Subcutaneous abdominal adipose tissue (tissue), 5 donors: ENCODE measurements around the gene RTN4R.

Experiments
- H3K27ac ChIP-seq: one replicate; pipeline ENCODE4 v1.7.0; 2013; ENCODE audit warnings: low read depth, mild to moderate bottlenecking, inconsistent platforms, low read length, moderate library complexity
- H3K27me3 ChIP-seq, 5 donors: one replicate each; pipeline ENCODE4 v1.7.0; 2013; ENCODE audit warnings: low read length in 5 of 5, inconsistent platforms in 1 of 5; ENCODE audit not compliant: control insufficient read depth in 5 of 5, insufficient read depth in 4 of 5
- H3K36me3 ChIP-seq, 5 donors: one replicate each; pipeline ENCODE4 v1.7.0; 2013; ENCODE audit warnings: low read length in 5 of 5; ENCODE audit not compliant: control insufficient read depth in 5 of 5, insufficient read depth in 5 of 5
- H3K4me1 ChIP-seq, 5 donors: one replicate each; pipeline ENCODE4 v1.7.0; 2013; ENCODE audit warnings: low read length in 5 of 5, mild to moderate bottlenecking in 3 of 5, moderate library complexity in 1 of 5; ENCODE audit not compliant: control insufficient read depth in 5 of 5, insufficient read depth in 5 of 5
- H3K4me3 ChIP-seq, 5 donors: one replicate each; pipeline ENCODE4 v1.7.0; 2013; ENCODE audit warnings: low read length in 5 of 5, low read depth in 1 of 5
- H3K9ac ChIP-seq, 5 donors: one replicate each; pipeline ENCODE4 v1.7.0; 2013; ENCODE audit warnings: low read length in 5 of 5, mild to moderate bottlenecking in 4 of 5, moderate library complexity in 3 of 5
- H3K9me3 ChIP-seq, 5 donors: one replicate each; pipeline ENCODE4 v1.7.0; 2013; ENCODE audit warnings: low read length in 5 of 5; ENCODE audit not compliant: control insufficient read depth in 5 of 5
- donor health status: healthy.
- donor health status: healthy.
- donor health status: healthy.
- donor health status: healthy.
- donor health status: healthy.

The RTN4R gene

DNA sequence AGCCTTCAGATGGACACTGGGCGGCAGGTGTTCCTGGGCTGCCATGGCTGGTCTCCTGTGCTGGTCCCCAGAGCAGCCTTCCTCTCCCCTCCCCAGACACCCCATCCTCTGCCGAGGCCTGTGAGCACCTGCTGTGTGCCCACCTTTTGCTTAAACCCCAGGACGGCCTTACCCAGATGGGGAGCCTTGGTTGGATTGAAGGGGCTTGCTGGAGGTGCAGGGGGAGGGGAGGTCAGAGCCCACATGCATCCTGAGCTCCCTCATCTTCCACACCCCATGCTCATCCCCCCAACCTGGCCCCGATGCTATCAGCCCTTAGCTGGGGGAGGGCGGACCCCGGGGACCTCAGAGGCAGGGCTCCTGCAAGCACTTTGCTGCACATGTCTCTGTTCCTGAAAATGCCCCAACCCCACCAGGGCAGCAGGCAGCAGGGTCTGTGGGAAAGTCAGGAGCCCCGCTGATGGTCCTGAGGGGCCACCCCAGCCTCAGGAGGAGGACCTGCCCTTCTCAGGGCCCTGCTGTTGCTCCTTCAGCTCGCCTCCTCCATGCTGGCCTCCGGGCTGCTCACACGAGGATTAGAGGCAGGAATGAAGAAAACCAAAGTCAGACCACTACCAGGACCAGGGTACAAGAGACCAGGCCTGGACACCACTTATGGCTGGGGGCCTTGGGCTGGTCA, 75.7 kb downstream of the RTN4R start:
- Histone ChIP-seq H3K27me3 (peaks cover 0 to 4% (median 0%) of the 10 kb centered on the region in 5 donors), H3K4me1 (no peaks in the 10 kb centered on the region), H3K27ac (no peak overlapping the region), H3K4me3 (no peak overlapping the region), H3K36me3 (no peaks in the 10 kb centered on the region), H3K9ac (no peak overlapping the region), H3K9me3 (no peaks in the 10 kb centered on the region)

DNA sequence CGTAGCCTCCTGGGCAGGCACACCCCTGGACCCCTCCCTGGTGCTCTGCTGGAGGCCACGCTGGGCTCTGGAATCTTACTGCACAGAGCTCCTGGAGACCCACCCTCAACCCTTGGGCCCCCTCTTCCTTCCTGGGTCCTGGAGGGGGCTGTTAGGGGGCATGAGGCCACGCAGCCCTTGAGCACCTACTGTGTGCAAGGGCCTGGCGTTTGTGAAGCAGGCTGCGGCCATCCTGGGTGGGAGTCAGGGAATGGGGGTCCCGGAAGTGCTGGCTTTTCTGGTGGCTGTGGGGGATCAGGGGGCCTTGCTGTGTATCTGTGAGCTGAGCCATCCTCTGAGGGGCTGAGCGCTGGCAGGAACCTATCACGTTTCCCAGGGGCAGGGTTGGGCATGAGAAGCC, 76.3 kb downstream of the RTN4R start:
- no peak overlapping the region for H3K4me3 ChIP-seq
- no peaks in the 10 kb centered on the region for H3K9me3 ChIP-seq
- H3K36me3 ChIP-seq: no peaks in the 10 kb centered on the region
- H3K27me3 ChIP-seq: peaks cover 0 to 7% (median 0%) of the 10 kb centered on the region in 5 donors
- H3K9ac ChIP-seq: no peak overlapping the region
- H3K4me1 ChIP-seq: no peaks in the 10 kb centered on the region
- H3K27ac ChIP-seq: no peak overlapping the region
